ENCODE results near the gene PDE3A.

DNA sequence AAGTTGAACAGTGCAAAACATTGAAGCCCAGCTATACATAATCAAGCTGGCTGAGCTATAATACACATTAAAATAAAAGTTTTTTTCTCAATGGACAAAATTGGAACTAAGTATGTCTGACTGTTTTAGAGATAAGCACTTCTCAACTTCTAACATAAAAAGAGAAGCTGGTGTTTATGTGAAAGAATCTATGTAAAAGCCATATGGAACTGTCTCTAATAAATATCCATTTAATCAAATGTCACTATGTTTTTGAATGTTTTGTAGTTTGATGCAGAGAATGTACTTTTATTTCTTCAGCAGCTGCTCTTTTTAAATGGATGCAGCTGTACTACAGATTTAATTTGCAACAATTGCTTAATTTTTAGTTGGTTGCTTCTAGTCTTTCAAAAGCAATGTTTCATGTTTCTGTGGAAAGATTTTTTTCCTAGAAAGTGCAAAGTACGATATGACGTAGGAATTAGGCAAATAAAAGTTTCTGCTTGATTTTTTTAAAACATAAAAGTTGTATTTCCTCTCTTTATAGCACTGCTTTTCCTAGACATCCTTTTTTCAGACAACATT lies 114.2 kb downstream of the PDE3A start:
- TF ChIP-seq CTCF (conservative IDR thresholded peaks at IDR 0.05): no peak
- no peak for TF ChIP-seq ZFX (IDR thresholded peaks at IDR 0.05)
